HepG2 (cell line): ENCODE measurements around the gene GRK6. TPM values are rescaled to one million over a fixed set of nuclear protein-coding genes. Genes with fewer than 3 reads are reported as not detected.

ENCODE experiments used
- BCLAF1 ChIP-seq: fragments of 450-650 bp; IDR thresholded peaks from 2 replicates; pipeline ENCODE4 v1.6.1; 2017; ENCODE audit warnings: mild to moderate bottlenecking
- CHCHD3 ChIP-seq: sonication (generic); formaldehyde crosslinking; IDR thresholded peaks from 2 replicates; pipeline ENCODE4 v1.8.0; 2022; ENCODE audit warnings: mild to moderate bottlenecking, missing genetic modification reagents, moderate library complexity
- DR1 ChIP-seq: sonication (generic); formaldehyde crosslinking; IDR thresholded peaks from 2 replicates; pipeline ENCODE4 v1.8.0; 2021; ENCODE audit warnings: mild to moderate bottlenecking, missing genetic modification reagents, inconsistent platforms
- GMEB1 ChIP-seq: sonication (generic); formaldehyde crosslinking; IDR thresholded peaks from 2 replicates; pipeline ENCODE4 v1.5.1; 2020; ENCODE audit warnings: missing genetic modification reagents, mild to moderate bottlenecking, borderline replicate concordance
- KAT7 ChIP-seq: IDR thresholded peaks from 2 replicates; pipeline ENCODE4 v1.6.1; 2018; ENCODE audit warnings: borderline replicate concordance, missing compliant biosample characterization
- KLF12 ChIP-seq: sonication (generic); formaldehyde crosslinking; IDR thresholded peaks from 2 replicates; pipeline ENCODE4 v1.4.0; 2020; ENCODE audit warnings: missing genetic modification reagents, borderline replicate concordance
- MEF2D ChIP-seq: sonication (generic); formaldehyde crosslinking; IDR thresholded peaks from 2 replicates; pipeline ENCODE4 v1.5.1; 2020; ENCODE audit warnings: mild to moderate bottlenecking, missing genetic modification reagents
- MTA3 ChIP-seq: sonication (generic); formaldehyde crosslinking; IDR thresholded peaks from 2 replicates; pipeline ENCODE4 v1.4.0; 2020; ENCODE audit warnings: missing genetic modification reagents
- NFE2L2 ChIP-seq: fragments of 150-350 bp; IDR thresholded peaks from 2 replicates; pipeline ENCODE4 v1.6.1; 2014; ENCODE audit warnings: low read length
- NFKBIZ ChIP-seq: IDR thresholded peaks from 2 replicates; pipeline ENCODE4 v1.6.1; 2018; ENCODE audit warnings: missing genetic modification reagents, missing compliant biosample characterization
- PRPF4 ChIP-seq: fragments of 200-400 bp; formaldehyde crosslinking; IDR thresholded peaks from 2 replicates; pipeline ENCODE4 v1.6.1; 2016; ENCODE audit warnings: low read length, low read depth; ENCODE audit not compliant: poor library complexity, severe bottlenecking
- SAP130 ChIP-seq: IDR thresholded peaks from 2 replicates; pipeline ENCODE4 v1.6.1; 2016; ENCODE audit warnings: low read depth
- UBTF ChIP-seq: sonication (generic); formaldehyde crosslinking; IDR thresholded peaks from 2 replicates; pipeline ENCODE4 v1.4.0; 2020; ENCODE audit warnings: mild to moderate bottlenecking, missing genetic modification reagents
- ZFX ChIP-seq: sonication (generic); formaldehyde crosslinking; IDR thresholded peaks from 2 replicates; pipeline ENCODE4 v1.4.0; 2020; ENCODE audit warnings: mild to moderate bottlenecking, low read depth, missing genetic modification reagents, moderate library complexity
- ZMYM2 ChIP-seq: sonication (generic); formaldehyde crosslinking; IDR thresholded peaks from 2 replicates; pipeline ENCODE4 v1.8.0; 2022; ENCODE audit warnings: mild to moderate bottlenecking, missing genetic modification reagents
- ZNF17 ChIP-seq: sonication (generic); formaldehyde crosslinking; IDR thresholded peaks from 2 replicates; pipeline ENCODE4 v1.5.0; 2020; ENCODE audit warnings: mild to moderate bottlenecking, missing genetic modification reagents
- ZNF224 ChIP-seq: sonication (generic); formaldehyde crosslinking; IDR thresholded peaks from 2 replicates; pipeline ENCODE4 v1.5.0; 2020; ENCODE audit warnings: mild to moderate bottlenecking, missing genetic modification reagents
- ZNF367 ChIP-seq: sonication (generic); formaldehyde crosslinking; IDR thresholded peaks from 2 replicates; pipeline ENCODE4 v1.4.0; 2020; ENCODE audit warnings: missing genetic modification reagents, borderline replicate concordance
- ZNF567 ChIP-seq: sonication (generic); formaldehyde crosslinking; IDR thresholded peaks from 2 replicates; pipeline ENCODE4 v1.8.1; 2023; ENCODE audit warnings: mild to moderate bottlenecking, missing genetic modification reagents, borderline replicate concordance
- ZNF572 ChIP-seq: sonication (generic); formaldehyde crosslinking; IDR thresholded peaks from 2 replicates; pipeline ENCODE4 v1.5.1; 2020; ENCODE audit warnings: mild to moderate bottlenecking, missing genetic modification reagents
- ZNF580 ChIP-seq: IDR thresholded peaks from 2 replicates; pipeline ENCODE4 v1.6.1; 2016; ENCODE audit warnings: low read depth, borderline replicate concordance
- ZNF691 ChIP-seq: sonication (generic); formaldehyde crosslinking; IDR thresholded peaks from 2 replicates; pipeline ENCODE4 v1.4.0; 2020; ENCODE audit warnings: missing genetic modification reagents, low read depth, mild to moderate bottlenecking, borderline replicate concordance
- ZNF879 ChIP-seq: sonication (generic); formaldehyde crosslinking; IDR thresholded peaks from 2 replicates; pipeline ENCODE4 v1.8.1; 2023; ENCODE audit warnings: missing genetic modification reagents
- polyA plus RNA-seq, 8 experiments: library from polyadenylated mRNA; depleted of rRNA in 3 of 8; stranded (reverse) in 7 of 8; unstranded in 1 of 8; fragments of >200 nt; fragmentation: Illumina TruSeq in 4 of 8; extraction: Trizol in 4 of 8; gene quantifications; 2 replicates each; pipeline versions ENCODE4 v1.2.1 to v1.2.3, GENCODE V29; 2011 to 2016; ENCODE audit warnings: low read depth in 4 of 8, missing spikeins in 1 of 8, mixed read lengths in 1 of 8; ENCODE audit not compliant: insufficient read depth in 1 of 8
- total RNA-seq, 5 experiments: library from RNA; depleted of rRNA; stranded (reverse); fragments of >200 nt; fragmentation: Illumina TruSeq; extraction: Trizol; gene quantifications; 2 replicates each; pipeline ENCODE4 v1.2.3, GENCODE V29; 2016; ENCODE audit warnings: low read depth in 1 of 5

GRK6 gene
- total and polyA plus RNA-seq, 2 of the 13 experiments (the other 11 are each of a cell fraction or from before 2014, with no cell fraction given) = 13.2 to 19.9 TPM

GRCh38 chr5:177427211-177427822, 841 bp downstream of the GRK6 start (continued):
- 0 out of 2 replicates have a peak, but pooled peaks have one; percentile 22 for TF ChIP-seq UBTF (CRISPR knock-in tag)
- TF ChIP-seq ZMYM2 (CRISPR knock-in tag) = no peak
- TF ChIP-seq ZNF17 (CRISPR knock-in tag) = no peak
- TF ChIP-seq KAT7 (CRISPR knock-in tag) = no peak
- no peak for TF ChIP-seq ZNF572 (CRISPR knock-in tag)
- TF ChIP-seq MTA3 (CRISPR knock-in tag) = no peak
- TF ChIP-seq BCLAF1 = no peak
- peak; percentile 60; the same call in 1 of the 2 replicates for TF ChIP-seq ZNF567
- no peak for TF ChIP-seq ZNF691 (CRISPR knock-in tag)
- no peak for TF ChIP-seq MEF2D (CRISPR knock-in tag)
- no peak for TF ChIP-seq DR1 (CRISPR knock-in tag)
- peak; percentile 36; the same call in 1 of the 2 replicates for TF ChIP-seq GMEB1 (CRISPR knock-in tag)
- TF ChIP-seq PRPF4 = no peak
- no peak for TF ChIP-seq ZNF879 (CRISPR knock-in tag)
- no peak for TF ChIP-seq NFE2L2
- peak; percentile 10; the same call in 1 of the 2 replicates for TF ChIP-seq SAP130
- TF ChIP-seq ZFX (CRISPR knock-in tag) = peak; percentile 4; the same call in 1 of the 2 replicates
- TF ChIP-seq KLF12 (CRISPR knock-in tag) = no peak
- TF ChIP-seq CHCHD3 (CRISPR knock-in tag) = 0 out of 2 replicates have a peak, but pooled peaks have one; percentile 21
- no peak; the same call in 1 of the 2 replicates for TF ChIP-seq ZNF224 (CRISPR knock-in tag)
- no peak for TF ChIP-seq NFKBIZ (CRISPR knock-in tag)
- TF ChIP-seq ZNF580 (CRISPR knock-in tag) = no peak
- no peak for TF ChIP-seq ZNF367
